Gastroesophageal sphincter (tissue), 4 donors: Measurements from ENCODE around the gene EPHA6. TPM values are rescaled to one million over a fixed set of nuclear protein-coding genes. Genes with fewer than 3 reads are reported as not detected.

Source experiments
- ATAC-seq: fragments of 150-250 bp; one replicate; pipeline ENCODE4 v1.9.1; 2016; ENCODE audit warnings: mild to moderate bottlenecking, moderate library complexity
- H3K27ac ChIP-seq, 4 donors: fragments of 200-600 bp; sonication (generic) in 3 of 4; 1 replicate in 3 of 4; 2 replicates in 1 of 4; pipeline ENCODE4 v1.5.1; 2016 to 2019
- H3K27me3 ChIP-seq: fragments of 200-600 bp; sonication (generic); one replicate; pipeline ENCODE4 v1.5.1; 2019
- H3K36me3 ChIP-seq, 2 donors: fragments of 200-600 bp; sonication (generic); one replicate each; pipeline ENCODE4 v1.5.1; 2019; ENCODE audit warnings: control low read depth in 1 of 2
- H3K4me1 ChIP-seq, 3 donors: fragments of 200-600 bp; sonication (generic); 1 replicate in 2 of 3; 2 replicates in 1 of 3; pipeline ENCODE4 v1.5.1; 2016 to 2019; ENCODE audit warnings: control low read depth in 2 of 3
- H3K4me3 ChIP-seq, 2 donors: fragments of 200-600 bp; sonication (generic); one replicate each; pipeline ENCODE4 v1.5.1; 2019; ENCODE audit warnings: mild to moderate bottlenecking in 1 of 2, moderate library complexity in 1 of 2
- H3K9me3 ChIP-seq, 3 donors: fragments of 200-600 bp; sonication (generic); one replicate each; pipeline ENCODE4 v1.5.1; 2017 to 2019; ENCODE audit warnings: control low read depth in 2 of 3
- EP300 ChIP-seq: sonication (generic); formaldehyde crosslinking; IDR thresholded peaks from one replicate; pipeline ENCODE4 v1.6.1; 2017; ENCODE audit warnings: antibody characterized with exemption, mild to moderate bottlenecking
- POLR2A ChIP-seq, 2 donors: fragments of 450-650 bp; IDR thresholded peaks; one replicate each; pipeline ENCODE4 v1.6.1; 2017; ENCODE audit warnings: antibody characterized with exemption in 2 of 2, mild to moderate bottlenecking in 2 of 2, moderate library complexity in 1 of 2
- POLR2AphosphoS5 ChIP-seq: sonication (generic); formaldehyde crosslinking; IDR thresholded peaks from one replicate; pipeline ENCODE4 v1.6.1; 2017; ENCODE audit warnings: antibody characterized with exemption
- WGBS, 2 donors: methylation state at CpG; one replicate each; pipeline ENCODE4 v1.1.5; 2018; ENCODE audit warnings: low coverage in 1 of 2; 5-methylcytosine and 5-hydroxymethylcytosine counted together
- total RNA-seq, 4 donors: library from RNA; depleted of rRNA; stranded (reverse); fragments of >200 nt; gene quantifications; one replicate each; pipeline ENCODE4 v1.1.0, GENCODE V29; 2016
- TF ChIP-seq, protein P1 (sequence below), 4 experiments: fragments of 200-600 bp in 2 of 4; fragments of 450-650 bp in 2 of 4; sonication (generic) in 1 of 4; IDR thresholded peaks; one replicate each; pipeline ENCODE4 v1.5.1; 2017 to 2019; ENCODE audit warnings: antibody characterized with exemption in 4 of 4, mild to moderate bottlenecking in 2 of 4, moderate library complexity in 2 of 4

Gene EPHA6
- total RNA-seq, 4 donors from 2014 or later: 1.6 to 4.2 (median 2.9) TPM

DNA sequence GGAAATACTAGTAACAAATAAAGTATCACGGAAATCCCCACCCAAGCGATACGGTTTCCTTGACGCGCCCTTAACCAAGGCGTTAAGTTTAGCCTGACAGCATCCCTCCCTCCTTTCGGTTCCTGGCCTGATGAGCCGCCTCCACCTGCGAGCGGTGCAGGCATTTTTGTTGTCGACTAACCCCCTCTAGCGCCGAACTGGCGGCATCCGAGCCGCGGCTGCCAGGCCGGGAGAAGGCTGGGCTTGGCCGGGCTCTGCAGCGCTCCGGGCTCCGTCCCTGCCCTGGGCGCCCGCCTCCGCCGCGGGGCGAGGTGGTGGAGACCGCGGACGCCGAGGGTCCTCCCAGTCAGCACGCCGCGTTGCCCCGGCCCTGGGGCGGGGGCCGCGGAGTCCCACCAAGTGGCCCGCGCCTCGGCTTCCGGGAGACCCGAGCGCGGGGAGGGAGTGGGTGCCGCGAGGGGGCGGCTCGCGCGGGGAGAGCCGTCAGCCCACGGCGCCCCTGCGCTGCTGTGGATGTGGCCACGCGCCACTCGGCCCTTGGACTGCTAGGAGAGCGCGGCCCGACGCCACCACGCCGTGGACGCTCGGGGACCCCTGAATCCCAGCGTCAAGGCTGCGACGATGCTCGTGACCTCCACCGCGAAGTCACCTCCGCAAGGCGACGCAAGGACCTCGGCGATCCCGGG lies 1.1 kb upstream of the EPHA6 start:
- peak; percentile 87 for ATAC-seq
- TF ChIP-seq, protein P1, sequence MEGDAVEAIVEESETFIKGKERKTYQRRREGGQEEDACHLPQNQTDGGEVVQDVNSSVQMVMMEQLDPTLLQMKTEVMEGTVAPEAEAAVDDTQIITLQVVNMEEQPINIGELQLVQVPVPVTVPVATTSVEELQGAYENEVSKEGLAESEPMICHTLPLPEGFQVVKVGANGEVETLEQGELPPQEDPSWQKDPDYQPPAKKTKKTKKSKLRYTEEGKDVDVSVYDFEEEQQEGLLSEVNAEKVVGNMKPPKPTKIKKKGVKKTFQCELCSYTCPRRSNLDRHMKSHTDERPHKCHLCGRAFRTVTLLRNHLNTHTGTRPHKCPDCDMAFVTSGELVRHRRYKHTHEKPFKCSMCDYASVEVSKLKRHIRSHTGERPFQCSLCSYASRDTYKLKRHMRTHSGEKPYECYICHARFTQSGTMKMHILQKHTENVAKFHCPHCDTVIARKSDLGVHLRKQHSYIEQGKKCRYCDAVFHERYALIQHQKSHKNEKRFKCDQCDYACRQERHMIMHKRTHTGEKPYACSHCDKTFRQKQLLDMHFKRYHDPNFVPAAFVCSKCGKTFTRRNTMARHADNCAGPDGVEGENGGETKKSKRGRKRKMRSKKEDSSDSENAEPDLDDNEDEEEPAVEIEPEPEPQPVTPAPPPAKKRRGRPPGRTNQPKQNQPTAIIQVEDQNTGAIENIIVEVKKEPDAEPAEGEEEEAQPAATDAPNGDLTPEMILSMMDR (IDR thresholded peaks at IDR 0.05): peak in 3 of 4 experiments; percentile 35 to 75 (median 56)
- TF ChIP-seq POLR2A (IDR thresholded peaks at IDR 0.05): no peak
- no peaks in the 10 kb centered on the region for H3K9me3 ChIP-seq
- H3K27ac ChIP-seq: peak overlapping the region in 3 of 4 donors; percentile 74 to 79 (median 77)
- H3K4me3 ChIP-seq: peak overlapping the region; percentile 30 to 68
- H3K4me1 ChIP-seq: peaks cover 0 to 33% (median 0%) of the 10 kb centered on the region in 3 donors
- 0% methylated on average over 10 of the region's 79 CpGs for WGBS, 2 donors
- H3K36me3 ChIP-seq: no peaks in the 10 kb centered on the region
- H3K27me3 ChIP-seq: peaks cover 9% of the 10 kb centered on the region

DNA sequence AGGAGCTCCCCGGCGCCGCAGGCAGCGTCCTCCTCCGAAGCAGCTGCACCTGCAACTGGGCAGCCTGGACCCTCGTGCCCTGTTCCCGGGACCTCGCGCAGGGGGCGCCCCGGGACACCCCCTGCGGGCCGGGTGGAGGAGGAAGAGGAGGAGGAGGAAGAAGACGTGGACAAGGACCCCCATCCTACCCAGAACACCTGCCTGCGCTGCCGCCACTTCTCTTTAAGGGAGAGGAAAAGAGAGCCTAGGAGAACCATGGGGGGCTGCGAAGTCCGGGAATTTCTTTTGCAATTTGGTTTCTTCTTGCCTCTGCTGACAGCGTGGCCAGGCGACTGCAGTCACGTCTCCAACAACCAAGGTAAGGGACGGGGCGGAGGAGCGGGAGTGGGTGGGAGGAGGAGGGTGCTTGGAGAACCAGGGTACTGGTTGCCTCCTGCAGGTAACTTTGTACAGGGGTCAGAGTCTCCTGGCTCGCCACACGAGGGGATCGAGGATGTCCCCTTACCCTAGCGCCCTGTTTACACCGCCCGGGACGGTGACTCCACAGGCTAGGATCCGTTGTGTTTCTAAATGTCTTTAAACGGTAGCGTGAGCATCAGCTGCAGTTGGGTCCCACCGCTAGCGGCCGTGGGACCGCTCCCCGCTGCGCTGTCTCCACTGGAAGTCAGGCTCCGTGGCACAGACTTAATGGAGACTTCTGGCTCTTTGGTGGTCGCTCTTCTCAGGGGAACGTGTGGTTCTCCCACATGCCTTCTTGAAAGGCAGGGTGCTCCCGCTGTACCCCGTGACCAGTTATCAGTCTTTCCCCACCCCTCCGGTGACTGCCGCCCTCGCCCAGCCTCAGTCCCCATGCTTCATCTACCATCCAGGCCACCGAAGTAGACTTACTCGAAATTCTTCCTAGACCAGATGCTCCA lies 515 bp downstream of the EPHA6 start:
- Histone ChIP-seq H3K9me3 (no peaks in the 10 kb centered on the region), H3K36me3 (no peaks in the 10 kb centered on the region), H3K4me1 (peaks cover 0 to 33% (median 0%) of the 10 kb centered on the region in 3 donors), H3K4me3 (peak overlapping the region; percentile 30 to 68), H3K27me3 (peaks cover 9% of the 10 kb centered on the region), H3K27ac (peak overlapping the region in 2 of 4 donors; percentile 77 to 79)
- no peak for ATAC-seq
- WGBS, 2 donors: 0 to 7% methylated on average over 10 to 11 of the region's 50 CpGs
- TF ChIP-seq POLR2AphosphoS5: no peak
- TF ChIP-seq, protein P1 (IDR thresholded peaks at IDR 0.05): no peak
- no peak for TF ChIP-seq POLR2A (IDR thresholded peaks at IDR 0.05)
- TF ChIP-seq EP300: no peak

DNA sequence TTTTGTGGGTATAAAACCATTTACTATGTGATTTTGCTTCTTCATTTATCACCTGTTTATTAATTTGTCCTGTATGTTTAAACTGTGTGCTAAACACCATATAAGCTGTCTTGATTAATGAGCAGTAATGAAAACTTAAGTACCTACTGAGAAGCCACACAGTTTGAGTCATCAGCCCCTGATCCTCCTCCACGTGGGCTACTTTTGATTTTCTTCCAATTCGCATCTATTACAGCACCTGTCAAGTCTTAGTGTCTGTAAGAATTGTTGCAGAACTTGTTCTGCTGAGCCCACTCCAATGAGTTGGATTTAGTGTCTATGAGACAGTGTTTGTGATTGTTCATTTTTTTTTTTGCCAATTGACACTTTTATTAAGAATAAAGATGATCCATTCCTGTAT lies 16.8 kb downstream of the EPHA6 start:
- Histone ChIP-seq H3K27ac (no peak overlapping the region), H3K4me1 (no peaks in the 10 kb centered on the region)

DNA sequence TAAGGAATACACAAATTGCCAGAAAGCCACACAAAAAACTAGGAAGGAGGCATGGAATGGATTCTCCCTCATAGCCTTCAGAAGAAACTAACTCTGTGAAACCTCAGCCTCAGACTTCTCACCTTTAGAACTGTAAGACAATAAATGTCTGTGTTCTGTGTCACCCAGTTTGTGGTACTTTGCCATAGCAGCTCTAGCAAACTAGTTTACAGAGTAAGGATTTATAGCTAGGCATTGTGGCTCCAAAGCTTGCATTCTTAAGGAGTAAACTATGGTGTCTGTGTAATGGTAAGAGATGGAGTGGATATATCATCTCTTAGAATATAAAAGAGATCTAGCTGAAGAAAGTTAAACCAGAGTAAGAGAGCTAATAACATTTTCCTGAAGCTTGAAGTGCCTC lies 18.9 kb downstream of the EPHA6 start:
- H3K27ac ChIP-seq: no peak overlapping the region

More for the DNA sequence above, 16.8 kb downstream of the EPHA6 start:
- 22 to 56% methylated on average over 2 of the region's 2 CpGs for WGBS, 2 donors
- Histone ChIP-seq H3K27me3 (no peaks in the 10 kb centered on the region), H3K36me3 (no peaks in the 10 kb centered on the region), H3K9me3 (no peaks in the 10 kb centered on the region), H3K4me3 (no peak overlapping the region)
- TF ChIP-seq, protein P1 (IDR thresholded peaks at IDR 0.05): no peak
- no peak for TF ChIP-seq EP300
- ATAC-seq: no peak

DNA sequence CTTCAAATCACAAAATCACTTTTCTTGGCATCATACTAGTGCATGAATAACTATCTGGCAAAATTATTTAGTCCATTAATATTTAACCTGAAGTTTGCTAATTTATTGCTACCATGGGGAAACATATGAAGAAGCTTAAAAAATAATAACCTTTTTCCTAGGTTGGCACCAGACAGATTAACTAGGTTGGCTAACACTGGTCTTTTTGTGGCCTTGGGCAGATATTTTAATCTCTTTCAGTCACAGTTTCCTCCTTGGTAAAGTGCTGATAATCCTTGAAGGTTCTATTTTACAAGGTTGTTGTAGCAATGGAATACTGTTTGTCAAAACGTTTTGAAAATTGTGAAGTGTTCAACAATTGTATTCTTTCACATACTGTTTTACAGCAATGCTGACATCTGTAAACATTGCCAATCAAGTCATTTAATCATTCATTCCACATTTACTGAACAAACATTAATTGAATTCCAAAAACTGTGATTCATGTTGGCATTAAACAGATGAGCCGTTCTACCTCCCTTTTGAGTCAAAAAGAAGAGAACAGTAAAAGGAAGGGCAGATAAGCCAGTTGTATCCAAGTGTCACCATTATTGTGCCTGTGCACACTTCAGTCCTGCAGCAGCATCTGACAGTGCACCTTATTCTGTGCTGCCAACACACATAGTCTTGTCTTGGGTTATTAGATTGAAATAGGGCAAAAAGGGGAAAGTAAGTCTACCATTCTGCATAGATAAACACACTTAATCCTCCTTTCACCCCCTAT lies 21.9 kb downstream of the EPHA6 start:
- Histone ChIP-seq H3K9me3 (no peaks in the 10 kb centered on the region), H3K4me3 (no peak overlapping the region), H3K36me3 (no peaks in the 10 kb centered on the region), H3K27ac (no peak overlapping the region), H3K4me1 (no peaks in the 10 kb centered on the region), H3K27me3 (no peaks in the 10 kb centered on the region)
- 40 to 41% methylated on average over 2 of the region's 2 CpGs for WGBS, 2 donors
- ATAC-seq: no peak
- TF ChIP-seq, protein P1 (IDR thresholded peaks at IDR 0.05): no peak
- TF ChIP-seq POLR2AphosphoS5: no peak
- TF ChIP-seq EP300: no peak
- no peak for TF ChIP-seq POLR2A (IDR thresholded peaks at IDR 0.05)

More for the DNA sequence above, 18.9 kb downstream of the EPHA6 start:
- H3K36me3 ChIP-seq: no peaks in the 10 kb centered on the region
- H3K27me3 ChIP-seq: no peaks in the 10 kb centered on the region
- H3K9me3 ChIP-seq: no peaks in the 10 kb centered on the region
- no peak for ATAC-seq
- no peak overlapping the region for H3K4me3 ChIP-seq
- TF ChIP-seq POLR2AphosphoS5: no peak
- H3K4me1 ChIP-seq: no peaks in the 10 kb centered on the region
